Stimulated activated CD4-positive, alpha-beta T cell treated with anti-CD3 and anti-CD28 coated beads, Interleukin-4, amount 100 ng/mL, for 24 hours (primary cell): Measurements from ENCODE around the gene EBP.
"Not testable (repeated sequence)": the region's sequence is repeated elsewhere in the genome, so short reads cannot be mapped to it uniquely, and the experiment has no call there.

Experiments
- DNase-seq: peaks from one replicate; pipeline ENCODE4 v3.0.0-alpha.2; 2020

The EBP gene

DNA sequence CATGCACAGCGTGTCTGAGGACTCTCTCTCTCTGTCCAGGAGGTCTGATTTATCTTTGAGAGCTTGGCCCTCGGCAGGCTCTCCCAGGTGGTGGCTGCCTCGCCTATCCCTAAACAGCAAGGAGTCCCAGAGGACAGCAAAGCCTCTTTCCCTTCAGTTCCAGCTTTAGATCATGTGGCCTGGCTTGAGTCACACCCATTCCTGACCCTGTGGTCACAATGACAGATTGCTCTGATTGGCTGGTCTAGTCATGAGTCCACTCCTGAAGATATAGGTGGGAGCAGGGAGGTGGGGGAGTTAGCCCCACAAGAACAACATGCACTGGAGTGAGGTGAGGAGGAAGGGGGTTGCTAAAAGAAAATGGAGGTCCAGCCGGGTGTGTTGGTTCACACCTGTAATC is 24.9 kb upstream of the EBP start:
- DNase-seq, result no peak

- DNase-seq, result no peak
Observed at GRCh38 chrX:48497871-48498270, 23.7 kb upstream of the EBP start.

GRCh38 chrX:48498374-48498809 is 23.2 kb upstream of the EBP start:
- DNase-seq, result no peak

GRCh38 chrX:48504261-48504660 is 17.3 kb upstream of the EBP start:
- DNase-seq, result no peak

- DNase-seq, result no peak
Observed at GRCh38 chrX:48505481-48505880, 16.1 kb upstream of the EBP start.

DNA sequence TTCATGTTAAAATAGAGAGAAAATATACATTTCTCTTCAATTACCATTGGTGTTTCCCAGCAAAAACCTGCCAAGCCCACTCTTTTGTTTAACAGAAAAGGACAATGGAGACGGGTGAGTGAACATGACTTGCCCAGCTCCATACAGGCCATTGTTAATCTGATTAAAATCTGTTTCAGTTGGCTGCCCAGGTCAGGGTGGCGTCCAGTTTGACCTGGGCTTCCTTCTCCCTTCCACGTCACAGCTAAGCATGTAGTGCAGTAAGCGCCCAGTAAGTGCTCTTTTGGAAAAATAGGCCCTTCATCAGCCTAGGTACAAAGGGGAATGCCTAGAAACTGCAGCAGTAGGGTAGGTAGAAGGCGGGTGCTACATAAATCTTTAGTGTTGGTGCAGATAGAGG is 14.4 kb upstream of the EBP start:
- no peak for DNase-seq

DNA sequence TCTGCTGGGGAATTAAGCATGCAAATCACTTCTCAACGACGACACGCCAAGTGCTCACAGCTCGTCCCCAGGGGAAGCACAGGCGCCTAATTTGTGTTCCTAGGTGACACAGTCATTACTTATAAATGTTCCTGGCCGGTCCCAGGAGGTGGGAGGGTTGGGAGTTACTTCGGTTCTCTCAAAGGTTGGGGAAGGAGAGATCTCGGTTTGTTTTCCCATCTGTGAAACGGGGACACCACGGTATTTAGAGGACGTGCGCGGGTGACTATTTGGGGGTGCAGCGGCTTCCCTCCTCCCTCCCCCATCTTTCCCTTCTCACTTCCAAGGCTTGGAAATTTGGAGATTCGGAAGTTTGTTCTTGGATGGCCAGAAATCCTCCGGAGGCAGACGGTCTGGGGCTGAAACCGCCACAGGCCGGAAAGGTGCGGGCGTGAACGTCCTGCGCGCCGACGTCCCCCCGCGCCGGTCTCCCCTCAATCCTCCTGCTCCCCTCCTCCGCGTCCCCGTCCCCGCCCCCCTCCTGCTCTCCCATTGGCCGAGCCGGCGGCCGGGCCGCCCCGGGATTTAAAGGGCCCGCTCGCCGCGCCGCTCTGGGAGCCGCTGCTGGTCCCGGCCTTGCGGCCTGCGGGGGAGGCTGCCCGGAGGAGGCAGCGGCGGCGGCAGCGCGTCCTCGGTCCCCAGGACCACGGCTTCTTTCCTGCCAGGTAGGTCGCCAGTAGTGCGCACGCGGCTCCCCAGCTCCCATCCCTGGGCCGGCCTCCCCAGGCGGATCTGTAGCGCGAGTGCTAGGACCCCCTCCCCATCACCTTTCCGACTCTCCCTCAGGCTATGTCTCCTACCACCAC is 13.0 kb upstream of the EBP start, which contains the start of gene PORCN:
Gene PORCN, plus strand, starts transcription at position 593 of the 845 bp plus-strand sequence. CDS start 829 bp downstream, outside the sequence.
- DNase-seq, result peak; percentile 79

DNA sequence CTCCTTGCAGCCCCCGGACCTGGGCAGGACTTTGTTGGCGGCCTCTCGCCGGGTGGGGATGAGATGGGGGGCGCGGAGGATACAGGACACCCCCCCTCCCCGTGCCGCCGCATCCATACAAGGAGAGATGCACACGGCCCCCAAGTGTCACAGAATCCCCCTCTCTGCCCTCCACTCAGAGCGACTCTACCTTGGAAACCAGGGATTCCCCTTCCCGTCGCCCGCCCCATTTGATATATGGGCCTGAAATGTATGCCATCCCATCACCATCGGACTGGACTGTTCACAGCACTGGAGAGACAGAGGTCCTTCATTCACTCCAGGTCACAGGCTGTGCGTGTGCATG is 12.4 kb upstream of the EBP start:
- DNase-seq, result no peak

DNA sequence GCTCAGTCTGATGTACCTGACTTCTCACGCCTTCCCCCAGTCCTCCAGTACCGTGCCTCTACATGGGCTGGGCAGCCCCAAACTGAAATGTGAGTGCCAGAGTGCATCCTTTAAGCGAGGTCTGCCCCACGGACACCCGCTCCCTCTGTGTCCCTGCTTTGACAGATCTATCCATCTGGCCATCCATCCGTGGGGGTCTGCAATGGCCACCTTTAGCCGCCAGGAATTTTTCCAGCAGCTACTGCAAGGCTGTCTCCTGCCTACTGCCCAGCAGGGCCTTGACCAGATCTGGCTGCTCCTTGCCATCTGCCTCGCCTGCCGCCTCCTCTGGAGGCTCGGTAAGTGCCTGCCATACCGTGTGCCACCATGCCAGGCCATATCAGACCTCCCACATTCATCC is 12.0 kb upstream of the EBP start:
- DNase-seq, result no peak

DNA sequence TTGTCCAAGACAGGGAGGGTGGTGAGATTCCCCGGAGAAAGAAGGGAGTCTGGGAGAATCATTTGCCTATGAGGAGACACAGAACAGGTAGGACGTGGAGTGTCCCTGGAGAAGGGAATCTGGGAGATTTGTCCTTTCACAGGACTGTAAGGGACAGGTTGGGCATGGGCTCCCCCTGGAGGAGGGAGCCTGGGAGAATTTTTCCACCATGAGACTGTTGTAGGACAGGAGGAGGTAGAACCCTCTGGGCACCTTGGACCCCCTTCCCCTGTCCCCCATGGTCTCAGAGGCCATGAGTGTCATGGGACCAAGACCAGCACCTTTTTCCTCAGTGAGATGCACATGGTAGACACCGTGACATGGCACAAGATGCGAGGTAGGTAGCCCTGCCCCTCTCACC is 10.0 kb upstream of the EBP start:
- no peak for DNase-seq

- no peak for DNase-seq
Observed at GRCh38 chrX:48512371-48512935, 9.2 kb upstream of the EBP start.

- no peak for DNase-seq
Observed at GRCh38 chrX:48513670-48514069, 7.9 kb upstream of the EBP start.

GRCh38 chrX:48514126-48514806 is 7.3 kb upstream of the EBP start:
- no peak for DNase-seq

- DNase-seq, result no peak
Observed at GRCh38 chrX:48514868-48515460, 6.6 kb upstream of the EBP start.

DNA sequence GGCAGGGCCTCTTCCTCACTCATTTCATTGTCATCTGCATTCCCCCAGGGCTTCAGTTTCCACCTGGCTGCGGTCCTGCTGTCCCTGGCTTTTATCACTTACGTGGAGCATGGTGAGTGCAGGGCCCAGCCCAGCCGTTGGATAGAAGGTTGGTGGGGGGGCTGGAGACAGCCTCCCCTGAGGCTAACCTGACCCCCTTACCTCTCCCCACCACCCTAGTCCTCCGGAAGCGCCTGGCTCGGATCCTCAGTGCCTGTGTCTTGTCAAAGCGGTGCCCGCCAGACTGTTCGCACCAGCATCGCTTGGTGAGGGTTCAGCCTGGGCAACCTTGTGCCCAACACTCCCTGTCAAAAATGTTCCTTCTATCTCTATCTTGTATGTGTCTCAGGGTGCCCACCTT is 5.8 kb upstream of the EBP start:
- DNase-seq, result no peak

- no peak for DNase-seq
Observed at GRCh38 chrX:48516285-48516684, 5.3 kb upstream of the EBP start.

DNA sequence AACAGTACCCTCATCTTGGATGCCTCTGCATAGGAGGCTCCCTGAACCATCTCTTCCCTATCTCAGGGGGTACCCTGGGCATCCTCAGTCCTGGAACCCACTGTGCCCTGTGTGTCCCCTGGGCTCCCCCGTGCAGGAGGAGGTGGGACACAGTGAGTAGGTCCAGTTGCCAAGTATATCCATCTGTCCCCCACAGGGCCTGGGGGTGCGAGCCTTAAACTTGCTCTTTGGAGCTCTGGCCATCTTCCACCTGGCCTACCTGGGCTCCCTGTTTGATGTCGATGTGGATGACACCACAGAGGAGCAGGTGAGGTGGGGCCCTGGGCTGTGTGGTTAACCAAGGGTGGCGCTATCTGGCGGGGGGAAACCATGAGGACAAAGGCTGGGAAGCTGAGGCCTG is 4.6 kb upstream of the EBP start:
- no peak for DNase-seq

DNA sequence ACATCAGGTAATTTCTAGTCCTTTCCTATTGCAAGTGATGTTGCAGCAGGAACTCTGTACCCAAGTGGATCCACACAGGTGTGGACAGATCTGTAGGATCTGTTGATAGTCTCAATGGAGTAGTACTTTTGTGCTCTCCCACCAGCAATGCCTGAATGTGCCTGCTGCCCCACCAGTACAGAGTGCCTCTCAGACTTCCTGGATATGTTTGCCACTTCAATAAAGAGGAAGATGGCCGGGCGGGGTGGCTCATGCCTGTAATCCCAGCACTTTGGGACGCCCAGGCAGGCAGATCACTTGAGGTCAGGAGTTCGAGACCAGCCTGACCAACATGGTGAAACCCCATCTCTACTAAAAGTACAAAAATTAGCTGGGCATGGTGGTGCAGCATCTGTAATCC is 2.1 kb upstream of the EBP start:
- DNase-seq, result not testable (repeated sequence)

- DNase-seq, result no peak
Observed at GRCh38 chrX:48520455-48520854, 1.2 kb upstream of the EBP start.

GRCh38 chrX:48520976-48521352 is 644 bp upstream of the EBP start:
- no peak for DNase-seq

GRCh38 chrX:48522291-48522690 is 683 bp downstream of the EBP start:
- DNase-seq, result no peak

- no peak for DNase-seq
Observed at GRCh38 chrX:48523682-48524081, 2.1 kb downstream of the EBP start.

- not testable (repeated sequence) for DNase-seq
Observed at GRCh38 chrX:48525853-48526252, 4.2 kb downstream of the EBP start.

GRCh38 chrX:48530736-48531135 is 9.1 kb downstream of the EBP start:
- DNase-seq, result no peak
